ENCODE measurements around the gene MTLN.
"Not testable (repeated sequence)": the region's sequence is repeated elsewhere in the genome, so short reads cannot be mapped to it uniquely, and the experiment has no call there.

The MTLN gene

GRCh38 chr2:110211938-110212858 is at the start of gene MTLN:
MTLN (minus strand) TSS chr2:110212547; CDS start chr2:110212525, 22 bp downstream.
- peak within 1 kb of the TSS; percentile 93 for H3K27ac ChIP-seq
- TF ChIP-seq ZFX (IDR thresholded peaks at IDR 0.05), result no peak
- TF ChIP-seq CTCF (conservative IDR thresholded peaks at IDR 0.05), result no peak

- H3K27ac ChIP-seq, result not testable (repeated sequence)
Observed at GRCh38 chr2:110261910-110262309, 49.6 kb upstream of the MTLN start.

GRCh38 chr2:110248081-110248795 is 35.9 kb upstream of the MTLN start:
- H3K27ac ChIP-seq, result not testable (repeated sequence)

GRCh38 chr2:110245488-110246435 is 33.4 kb upstream of the MTLN start:
- H3K27ac ChIP-seq, result not testable (repeated sequence)

GRCh38 chr2:110243283-110243682 is 30.9 kb upstream of the MTLN start:
- not testable (repeated sequence) for H3K27ac ChIP-seq

GRCh38 chr2:110234514-110234913 is 22.2 kb upstream of the MTLN start:
- not testable (repeated sequence) for H3K27ac ChIP-seq

- not testable (repeated sequence) for H3K27ac ChIP-seq
Observed at GRCh38 chr2:110229886-110230285, 17.5 kb upstream of the MTLN start.

GRCh38 chr2:110222626-110223025 is 10.3 kb upstream of the MTLN start:
- not testable (repeated sequence) for H3K27ac ChIP-seq

GRCh38 chr2:110221938-110222337 is 9.6 kb upstream of the MTLN start:
- TF ChIP-seq ZFX (IDR thresholded peaks at IDR 0.05) (no peak), CTCF (conservative IDR thresholded peaks at IDR 0.05) (no peak)

GRCh38 chr2:110220190-110220564 is 7.8 kb upstream of the MTLN start:
- H3K27ac ChIP-seq, result no peak overlapping the region; the same call in 1 of the 2 replicates
- TF ChIP-seq CTCF (conservative IDR thresholded peaks at IDR 0.05) (no peak), ZFX (IDR thresholded peaks at IDR 0.05) (no peak)

More at GRCh38 chr2:110221938-110222337, 9.6 kb upstream of the MTLN start:
- no peak overlapping the region for H3K27ac ChIP-seq
